ENCODE measurements around the gene GJC2. TPM values are rescaled to one million over a fixed set of nuclear protein-coding genes. Genes with fewer than 3 reads are reported as not detected.

The GJC2 gene
- polyA plus RNA-seq, 2 of the 4 experiments (the other 2 are of a cell fraction), result 0.09 to 0.48 TPM

GRCh38 chr1:228143480-228144192 is 6.1 kb upstream of the GJC2 start:
- ChIA-PET CTCF (interaction anchor here (0.8 kb wide), 1 partner anchor 144 kb away, joined by 3 read pairs; no protein-coding TSS in a partner anchor), POLR2A (interaction anchor here (3.0 kb wide), 1 partner anchor 22 kb away, joined by 12 read pairs; the partner anchor contains the start of gene IBA57)
- 92% methylated on average over 12 of the region's 12 CpGs for WGBS (ENCODE audit: missing lambda C conversion rate)
- H3K4me2 ChIP-seq, result no peak overlapping the region
- TF ChIP-seq CHD2 (IDR thresholded peaks at IDR 0.05; ENCODE audit: low read length, partially characterized antibody) (no peak), RAD21 (conservative IDR thresholded peaks at IDR 0.05 in 1 of 2, IDR thresholded peaks at IDR 0.05 in 1 of 2) (no peak), GATA3 (IDR thresholded peaks at IDR 0.05; ENCODE audit: borderline replicate concordance) (no peak), E2F6 (IDR thresholded peaks at IDR 0.05; ENCODE audit: borderline replicate concordance, low read depth) (no peak), SMC3 (IDR thresholded peaks at IDR 0.05) (no peak), CEBPB (IDR thresholded peaks at IDR 0.05) (no peak), MYC (IDR thresholded peaks at IDR 0.05; ENCODE audit: borderline replicate concordance, low read length) (no peak), KDM5A (IDR thresholded peaks at IDR 0.05) (no peak), FOXS1 (CRISPR knock-in tag; IDR thresholded peaks at IDR 0.05) (no peak), HEYL (CRISPR knock-in tag; IDR thresholded peaks at IDR 0.05) (no peak), BHLHE40 (IDR thresholded peaks at IDR 0.05; ENCODE audit: low read depth, low read length) (no peak), PBX3 (IDR thresholded peaks at IDR 0.05) (no peak), FOSB (CRISPR knock-in tag; IDR thresholded peaks at IDR 0.05) (no peak)
- no peak overlapping the region for H3K27ac ChIP-seq
- peaks cover 14% of the 10 kb centered on the region for H3K4me1 ChIP-seq
- no peak for ATAC-seq
- no peak overlapping the region for H3K4me3 ChIP-seq
- DNase-seq (ENCODE audit: low read depth in 1 of 2, low spot score in 1 of 2), result no peak
- no peaks in the 10 kb centered on the region for H3K9me3 ChIP-seq
- FAIRE-seq, result no peak

- no peak for TF ChIP-seq JUN (IDR thresholded peaks at IDR 0.05)
- TF ChIP-seq MAZ (IDR thresholded peaks at IDR 0.05; ENCODE audit: borderline replicate concordance, low read depth, low read length), result no peak
- TF ChIP-seq NPAS2 (CRISPR knock-in tag; IDR thresholded peaks at IDR 0.05; ENCODE audit: borderline replicate concordance), result no peak
- no peak for TF ChIP-seq EP300 (IDR thresholded peaks at IDR 0.05)
- no peak for TF ChIP-seq CEBPB (IDR thresholded peaks at IDR 0.05)
- no peak for TF ChIP-seq TFCP2L1 (CRISPR knock-in tag; IDR thresholded peaks at IDR 0.05)
- TF ChIP-seq MAFK (IDR thresholded peaks at IDR 0.05; ENCODE audit: partially characterized antibody), result no peak
- TF ChIP-seq EHF (CRISPR knock-in tag; IDR thresholded peaks at IDR 0.05), result no peak
- no peak for TF ChIP-seq HOXA7 (CRISPR knock-in tag; IDR thresholded peaks at IDR 0.05)
- TF ChIP-seq HDAC2 (IDR thresholded peaks at IDR 0.05), result no peak
- TF ChIP-seq USF2 (IDR thresholded peaks at IDR 0.05), result no peak
- TF ChIP-seq CTCF (IDR thresholded peaks at IDR 0.05), result no peak
- ChIA-PET CTCF (interaction anchor here (1.0 kb wide), 1 partner anchor 12 kb away, joined by 3 read pairs; no protein-coding TSS in a partner anchor), POLR2A (interaction anchor here (3.0 kb wide), 1 partner anchor 21 kb away, joined by 12 read pairs; the partner anchor contains the start of gene IBA57)
- Histone ChIP-seq H3K4me2 (no peak overlapping the region), H3K9me3 (no peaks in the 10 kb centered on the region), H3K27ac (no peak overlapping the region), H3K4me1 (peaks cover 19% of the 10 kb centered on the region), H3K4me3 (no peak overlapping the region)
- 83% methylated on average over 14 of the region's 16 CpGs for WGBS (ENCODE audit: missing lambda C conversion rate)
- ATAC-seq (no peak), DNase-seq (ENCODE audit: low read depth in 1 of 2, low spot score in 1 of 2) (no peak), FAIRE-seq (no peak)
Observed at GRCh38 chr1:228144193-228144992, 5.3 kb upstream of the GJC2 start.

Data from A549 (cell line).